H1 (cell line): Measurements from ENCODE around the gene ABCC4. TPM values are rescaled to one million over a fixed set of nuclear protein-coding genes. Genes with fewer than 3 reads are reported as not detected.

Experiments used
- CTCF ChIA-PET: fragments of 300-600 bp; sonication (Branson Sonifier 250); formaldehyde crosslinking; loops from one replicate; lab custom pipeline; 2021; ENCODE audit not compliant: partially characterized antibody; lab: Charles Lee
- POLR2A ChIA-PET: fragments of 300-600 bp; sonication (Branson Sonifier 250); formaldehyde crosslinking; loops from one replicate; lab custom pipeline; 2021; ENCODE audit warnings: inconsistent platforms; ENCODE audit not compliant: partially characterized antibody; lab: Charles Lee
- DNase-seq, 2 experiments: peaks; one replicate each; pipeline versions ENCODE4 v3.0.0 to v3.0.0-alpha.2; 2010 to 2022; ENCODE audit warnings: low spot score in 2 of 2, low read depth in 1 of 2, mixed read lengths in 1 of 2
- FAIRE-seq: peaks from 2 replicates; lab custom pipeline; 2011; peaks lifted over from hg19 to GRCh38; lab: Jason Lieb, UNC
- H2AFZ ChIP-seq: 2 replicates; pipeline ENCODE4 v1.8.1; 2012; ENCODE audit warnings: low read length, inconsistent platforms
- H2AK5ac ChIP-seq: 2 replicates; pipeline ENCODE4 v1.6.1; 2013; ENCODE audit warnings: low read depth, low read length
- H2BK120ac ChIP-seq: replicated peaks from 2 replicates; pipeline ENCODE3; 2013; ENCODE audit warnings: low read depth, low read length, inconsistent platforms
- H2BK12ac ChIP-seq: 2 replicates; pipeline ENCODE4 v1.6.1; 2013; ENCODE audit warnings: low read depth, low read length
- H2BK15ac ChIP-seq: 2 replicates; pipeline ENCODE4 v1.6.1; 2013; ENCODE audit warnings: low read length
- H2BK20ac ChIP-seq: 2 replicates; pipeline ENCODE4 v1.6.1; 2013; ENCODE audit warnings: low read length
- H2BK5ac ChIP-seq: 2 replicates; pipeline ENCODE4 v1.6.1; 2013; ENCODE audit warnings: low read depth, low read length
- H3K14ac ChIP-seq: 2 replicates; pipeline ENCODE4 v1.6.1; 2013; ENCODE audit warnings: inconsistent platforms; ENCODE audit not compliant: insufficient read length
- H3K18ac ChIP-seq: 2 replicates; pipeline ENCODE4 v1.6.1; 2013; ENCODE audit warnings: low read length; ENCODE audit errors: extremely low read depth
- H3K23ac ChIP-seq: 2 replicates; pipeline ENCODE4 v1.6.1; 2013; ENCODE audit warnings: inconsistent platforms; ENCODE audit not compliant: insufficient read length
- H3K23me2 ChIP-seq: 2 replicates; pipeline ENCODE4 v1.6.1; 2013; ENCODE audit warnings: low read depth, low read length
- H3K27ac ChIP-seq: 2 replicates; pipeline ENCODE4 v1.6.1; 2011; ENCODE audit warnings: low read depth, low read length, inconsistent platforms
- H3K27me3 ChIP-seq, 4 experiments: replicated peaks in 1 of 4; 1 replicate in 1 of 4; 2 replicates in 3 of 4; pipeline versions ENCODE4 v1.6.1 to v1.8.1; 2011 to 2013; ENCODE audit warnings: low read length in 3 of 4, mild to moderate bottlenecking in 3 of 4, inconsistent platforms in 2 of 4, mixed read lengths in 2 of 4, moderate library complexity in 1 of 4; ENCODE audit not compliant: control insufficient read depth in 3 of 4, insufficient read depth in 3 of 4; ENCODE audit errors: extremely low read depth in 1 of 4
- H3K36me3 ChIP-seq, 4 experiments: 2 replicates each; pipeline versions ENCODE4 v1.6.1 to v1.8.1; 2011 to 2013; ENCODE audit warnings: mild to moderate bottlenecking in 4 of 4, low read length in 3 of 4, moderate library complexity in 2 of 4, control low read depth in 1 of 4, inconsistent platforms in 1 of 4; ENCODE audit not compliant: insufficient read depth in 4 of 4, control insufficient read depth in 2 of 4
- H3K4ac ChIP-seq: replicated peaks from 2 replicates; pipeline ENCODE3; 2013; ENCODE audit warnings: low read length, low read depth, mixed read lengths, inconsistent platforms; ENCODE audit not compliant: insufficient read length
- H3K4me1 ChIP-seq, 4 experiments: replicated peaks in 1 of 4; 1 replicate in 1 of 4; 2 replicates in 3 of 4; pipeline versions ENCODE4 v1.6.1 to v1.8.1; 2011 to 2013; ENCODE audit warnings: low read length in 3 of 4, inconsistent platforms in 2 of 4, mixed read lengths in 1 of 4; ENCODE audit not compliant: insufficient read depth in 4 of 4, control insufficient read depth in 3 of 4
- H3K4me2 ChIP-seq, 2 experiments: 2 replicates each; pipeline versions ENCODE4 v1.6.1 to v1.8.1; 2011 to 2013; ENCODE audit warnings: low read depth in 2 of 2, low read length in 2 of 2, control low read depth in 1 of 2, inconsistent platforms in 1 of 2, mild to moderate bottlenecking in 1 of 2; ENCODE audit not compliant: insufficient read depth in 1 of 2
- H3K4me3 ChIP-seq, 4 experiments: fragments of 200-600, 300-600 bp in 1 of 4; sonication (generic), shearing (Covaris generic), sonication (Bioruptor Twin) in 1 of 4; 2 replicates each; pipeline versions ENCODE4 v1.5.1 to v1.8.1; 2011 to 2016; ENCODE audit warnings: low read length in 4 of 4, low read depth in 3 of 4, control low read depth in 2 of 4, inconsistent platforms in 2 of 4, mild to moderate bottlenecking in 2 of 4, mixed read lengths in 1 of 4, moderate library complexity in 1 of 4; ENCODE audit not compliant: insufficient read depth in 2 of 4; ENCODE audit errors: extremely low read depth in 1 of 4
- H3K56ac ChIP-seq: replicated peaks from 2 replicates; pipeline ENCODE3; 2013; ENCODE audit warnings: low read depth, mild to moderate bottlenecking, mixed read lengths, low read length, inconsistent platforms; ENCODE audit not compliant: insufficient read length
- H3K79me1 ChIP-seq: 2 replicates; pipeline ENCODE4 v1.6.1; 2013; ENCODE audit warnings: low read depth, low read length, control low read depth
- H3K79me2 ChIP-seq, 2 experiments: 2 replicates each; pipeline versions ENCODE4 v1.6.1 to v1.8.1; 2012 to 2013; ENCODE audit warnings: low read length in 2 of 2, mild to moderate bottlenecking in 2 of 2, inconsistent platforms in 1 of 2; ENCODE audit not compliant: insufficient read depth in 2 of 2, control insufficient read depth in 1 of 2
- H3K9ac ChIP-seq, 4 experiments: replicated peaks in 1 of 4; 1 replicate in 1 of 4; 2 replicates in 3 of 4; pipeline versions ENCODE4 v1.6.1 to v1.8.1; 2011 to 2013; ENCODE audit warnings: low read depth in 3 of 4, low read length in 3 of 4, control low read depth in 2 of 4, mild to moderate bottlenecking in 2 of 4, moderate library complexity in 2 of 4, inconsistent platforms in 1 of 4; ENCODE audit errors: extremely low read depth in 1 of 4
- H3K9me3 ChIP-seq, 2 experiments: 2 replicates each; pipeline versions ENCODE4 v1.6.1 to v1.8.1; 2012 to 2013; ENCODE audit warnings: mild to moderate bottlenecking in 2 of 2, moderate library complexity in 2 of 2, control low read depth in 1 of 2, inconsistent platforms in 1 of 2, low read depth in 1 of 2, low read length in 1 of 2, mixed read lengths in 1 of 2; ENCODE audit not compliant: insufficient read depth in 2 of 2
- H4K20me1 ChIP-seq, 2 experiments: replicated peaks in 1 of 2; 2 replicates each; pipeline versions ENCODE3 to v1.8.1; 2011 to 2013; ENCODE audit warnings: inconsistent platforms in 2 of 2, low read length in 2 of 2, mild to moderate bottlenecking in 1 of 2; ENCODE audit not compliant: insufficient read depth in 2 of 2, control insufficient read depth in 1 of 2
- H4K5ac ChIP-seq: 2 replicates; pipeline ENCODE4 v1.6.1; 2013; ENCODE audit warnings: low read length, low read depth, mixed read lengths, inconsistent platforms; ENCODE audit not compliant: insufficient read length
- H4K8ac ChIP-seq: 2 replicates; pipeline ENCODE4 v1.8.0; 2013; ENCODE audit warnings: mild to moderate bottlenecking, moderate library complexity, low read length, inconsistent platforms; ENCODE audit not compliant: insufficient read depth; ENCODE audit errors: extremely low read depth
- H4K91ac ChIP-seq: replicated peaks from 2 replicates; pipeline ENCODE3; 2013; ENCODE audit warnings: low read length, mixed read lengths, inconsistent platforms; ENCODE audit not compliant: insufficient read length
- ASH2L ChIP-seq: fragments of 200-600, 300-600 bp; sonication (generic); IDR thresholded peaks from one replicate; pipeline ENCODE4 v1.7.1; 2017; ENCODE audit warnings: low read length
- BCL11A ChIP-seq, 2 experiments: IDR thresholded peaks; one replicate each; pipeline ENCODE4 v1.6.1; 2011; ENCODE audit warnings: low read depth in 2 of 2, low read length in 2 of 2, mild to moderate bottlenecking in 2 of 2
- CBX5 ChIP-seq: fragments of 300-800, 300-1000 bp; sonication (generic); IDR thresholded peaks from 2 replicates; pipeline ENCODE4 v1.7.1; 2016; ENCODE audit warnings: antibody characterized with exemption, low read length, low read depth
- RAD21 ChIP-seq, 2 experiments: IDR thresholded peaks in 1 of 2; conservative IDR thresholded peaks in 1 of 2; 2 replicates each; pipeline ENCODE4 v1.6.1; 2011; ENCODE audit warnings: low read depth in 2 of 2, low read length in 2 of 2, improper control_type of control experiment in 1 of 2, inconsistent platforms in 1 of 2, mild to moderate bottlenecking in 1 of 2, moderate library complexity in 1 of 2
- RBBP5 ChIP-seq: IDR thresholded peaks from 2 replicates; pipeline ENCODE4 v1.7.1; 2012; ENCODE audit warnings: low read depth, mild to moderate bottlenecking, inconsistent platforms, low read length, moderate library complexity, borderline replicate concordance
- RXRA ChIP-seq: IDR thresholded peaks from 2 replicates; pipeline ENCODE4 v1.6.1; 2011; ENCODE audit warnings: low read depth, mild to moderate bottlenecking, low read length, moderate library complexity; ENCODE audit not compliant: insufficient read depth
- SIN3A ChIP-seq, 2 experiments: IDR thresholded peaks in 1 of 2; conservative IDR thresholded peaks in 1 of 2; 2 replicates each; pipeline ENCODE4 v1.6.1; 2011 to 2012; ENCODE audit warnings: low read length in 2 of 2, improper control_type of control experiment in 1 of 2, low read depth in 1 of 2, mild to moderate bottlenecking in 1 of 2
- SP4 ChIP-seq: IDR thresholded peaks from 2 replicates; pipeline ENCODE4 v1.6.1; 2012; ENCODE audit warnings: low read length, inconsistent platforms
- TAF7 ChIP-seq: optimal IDR thresholded peaks from 2 replicates; pipeline ENCODE3; 2011; ENCODE audit warnings: low read depth, mild to moderate bottlenecking, inconsistent platforms, low read length, moderate library complexity, borderline replicate concordance
- TCF12 ChIP-seq: IDR thresholded peaks from 2 replicates; pipeline ENCODE4 v1.6.1; 2011; ENCODE audit warnings: low read depth, mild to moderate bottlenecking, low read length
- WGBS, 2 experiments: shearing (Covaris generic) in 1 of 2; methylation state at CpG; one replicate each; pipeline versions ENCODE4 v1.1.6 to v1.1.7; 2013 to 2015; ENCODE audit warnings: low lambda C conversion rate in 2 of 2, mixed read lengths in 2 of 2, inconsistent platforms in 1 of 2, low coverage in 1 of 2, missing lambda C conversion rate in 1 of 2; ENCODE audit not compliant: insufficient replicate concordance in 2 of 2, insufficient coverage in 1 of 2, insufficient read length in 1 of 2; ENCODE audit errors: extremely low coverage in 1 of 2, missing lambda C conversion rate in 1 of 2; 5-methylcytosine and 5-hydroxymethylcytosine counted together
- polyA plus RNA-seq, 7 experiments: library from polyadenylated mRNA; depleted of rRNA in 3 of 7; stranded (reverse) in 5 of 7; unstranded in 2 of 7; fragments of >200 nt in 5 of 7; fragments of 200-250 nt in 2 of 7; gene quantifications; 1 replicate in 5 of 7; 2 replicates in 1 of 7; 4 replicates in 1 of 7; pipeline versions ENCODE4 v1.2.1 to v1.2.3, GENCODE V29; 2011 to 2013; ENCODE audit warnings: missing spikeins in 2 of 7, mixed read lengths in 2 of 7
- total RNA-seq: library from RNA; stranded (reverse); fragmentation: NEBNext Ultra II Directional; extraction: Animal tissue kit (Norgen Biotek cat#: 25700); gene quantifications from 2 replicates; pipeline ENCODE4 v1.2.1, GENCODE V29; 2021
- TF ChIP-seq, protein P1 (sequence below): IDR thresholded peaks from 2 replicates; pipeline ENCODE4 v1.6.1; 2012; ENCODE audit warnings: low read length, inconsistent platforms

Gene ABCC4
- total and polyA plus RNA-seq, 2 of the 8 experiments (the other 6 are each of a cell fraction or from before 2014, with no cell fraction given): 4.0 to 14.1 TPM

DNA sequence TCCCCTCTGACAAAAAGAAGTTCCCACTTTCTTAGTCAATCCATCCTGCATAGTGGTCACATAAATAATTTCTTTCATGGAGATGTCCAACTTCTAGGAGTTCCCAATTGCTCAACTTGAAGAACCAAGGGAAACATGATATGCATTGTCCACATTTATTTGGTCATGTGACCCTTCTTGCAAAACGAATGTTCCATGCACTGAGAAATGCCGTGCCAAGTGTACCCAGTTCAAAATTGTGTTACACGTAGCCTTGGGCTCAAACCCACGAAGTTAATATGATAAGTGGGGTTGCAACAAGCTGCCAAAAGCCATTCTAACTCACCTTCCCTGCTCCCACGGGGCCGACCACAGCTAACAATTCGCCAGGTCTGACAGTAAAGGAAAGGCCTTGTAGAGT lies 113.1 kb downstream of the ABCC4 start:
- H3K56ac ChIP-seq: no peak overlapping the region
- no peaks in the 10 kb centered on the region for H3K27me3 ChIP-seq
- H3K36me3 ChIP-seq: no peaks in the 10 kb centered on the region
- no peak overlapping the region for H4K5ac ChIP-seq
- no peak overlapping the region for H4K8ac ChIP-seq
- no peak overlapping the region for H3K18ac ChIP-seq
- no peaks in the 10 kb centered on the region for H3K79me2 ChIP-seq
- FAIRE-seq (no peak), DNase-seq (no peak)
- no peak overlapping the region for H4K91ac ChIP-seq
- ChIA-PET POLR2A (interaction anchor here (0.7 to 1.6 kb wide), 2 partner anchors 14 to 202 kb away, joined by 3 read pairs; no protein-coding TSS in a partner anchor), CTCF (interaction anchor here (0.6 to 10.5 kb wide), 21 partner anchors 7 to 570 kb away, joined by 3 to 336 read pairs (median 5); partner anchors contain the start of gene ABCC4)
- no peaks in the 10 kb centered on the region for H3K79me1 ChIP-seq
- no peak overlapping the region for H2BK20ac ChIP-seq
- no peak overlapping the region for H2BK120ac ChIP-seq
- no peaks in the 10 kb centered on the region for H3K23me2 ChIP-seq
- H2BK5ac ChIP-seq: no peak overlapping the region
- no peak overlapping the region for H3K4me2 ChIP-seq
- no peak overlapping the region for H3K9ac ChIP-seq
- H2BK12ac ChIP-seq: no peak overlapping the region
- no peak overlapping the region for H3K27ac ChIP-seq
- no peak overlapping the region for H3K14ac ChIP-seq
- H2BK15ac ChIP-seq: no peak overlapping the region
- no peak overlapping the region for H3K4ac ChIP-seq
- H3K4me1 ChIP-seq: no peaks in the 10 kb centered on the region; a peak in 2 of 7 replicates
- H4K20me1 ChIP-seq: no peaks in the 10 kb centered on the region
- H3K9me3 ChIP-seq: no peaks in the 10 kb centered on the region
- H3K4me3 ChIP-seq: no peak overlapping the region
- H2AK5ac ChIP-seq: no peak overlapping the region
- H2AFZ ChIP-seq: no peak overlapping the region
- no peak overlapping the region for H3K23ac ChIP-seq
- WGBS, 2 experiments: 90% methylated on average over 7 of the region's 7 CpGs; no CpG with 5 or more reads in 1 of the 2 experiments
- TF ChIP-seq BCL11A (IDR thresholded peaks at IDR 0.05; ENCODE audit: low read depth in 2 of 2, low read length in 2 of 2): no peak
- no peak for TF ChIP-seq SP4
- no peak for TF ChIP-seq SIN3A (conservative IDR thresholded peaks at IDR 0.05 in 1 of 2, IDR thresholded peaks at IDR 0.05 in 1 of 2; ENCODE audit: low read depth in 1 of 2, low read length in 2 of 2)
- TF ChIP-seq, protein P1, sequence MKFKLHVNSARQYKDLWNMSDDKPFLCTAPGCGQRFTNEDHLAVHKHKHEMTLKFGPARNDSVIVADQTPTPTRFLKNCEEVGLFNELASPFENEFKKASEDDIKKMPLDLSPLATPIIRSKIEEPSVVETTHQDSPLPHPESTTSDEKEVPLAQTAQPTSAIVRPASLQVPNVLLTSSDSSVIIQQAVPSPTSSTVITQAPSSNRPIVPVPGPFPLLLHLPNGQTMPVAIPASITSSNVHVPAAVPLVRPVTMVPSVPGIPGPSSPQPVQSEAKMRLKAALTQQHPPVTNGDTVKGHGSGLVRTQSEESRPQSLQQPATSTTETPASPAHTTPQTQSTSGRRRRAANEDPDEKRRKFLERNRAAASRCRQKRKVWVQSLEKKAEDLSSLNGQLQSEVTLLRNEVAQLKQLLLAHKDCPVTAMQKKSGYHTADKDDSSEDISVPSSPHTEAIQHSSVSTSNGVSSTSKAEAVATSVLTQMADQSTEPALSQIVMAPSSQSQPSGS: no peak
- no peak for TF ChIP-seq RAD21 (IDR thresholded peaks at IDR 0.05 in 1 of 2, conservative IDR thresholded peaks at IDR 0.05 in 1 of 2; ENCODE audit: low read depth in 2 of 2, low read length in 2 of 2)
- no peak for TF ChIP-seq TAF7
- no peak for TF ChIP-seq RXRA
- TF ChIP-seq ASH2L: no peak
- no peak for TF ChIP-seq CBX5
- TF ChIP-seq TCF12: no peak
- no peak for TF ChIP-seq RBBP5
